ENCODE data around the gene DCHS2.
"Not testable (repeated sequence)": the region's sequence is repeated elsewhere in the genome, so short reads cannot be mapped to it uniquely, and the experiment has no call there.

Gene DCHS2

GRCh38 chr4:154231806-154232478 is 259.7 kb downstream of the DCHS2 start:
- DNase-seq (ENCODE audit: low read depth, low spot score): no peak
- Histone ChIP-seq H3K36me3 (ENCODE audit: insufficient read depth, insufficient read length, low read length) (no peaks in the 10 kb centered on the region), H3K9me3 (ENCODE audit: insufficient read depth, low read length) (no peaks in the 10 kb centered on the region), H3K4me3 (ENCODE audit: insufficient read length, low read depth) (no peak overlapping the region), H3K4me1 (ENCODE audit: insufficient read depth, insufficient read length) (no peaks in the 10 kb centered on the region), H3K9ac (ENCODE audit: insufficient read length, low read depth) (no peak overlapping the region), H3K27me3 (ENCODE audit: insufficient read depth, insufficient read length) (no peaks in the 10 kb centered on the region)
- TF ChIP-seq SUZ12 (IDR thresholded peaks at IDR 0.05; ENCODE audit: extremely low read depth, insufficient read depth, insufficient read length): no peak
- TF ChIP-seq ZNF274 (IDR thresholded peaks at IDR 0.05; ENCODE audit: low read depth, low read length): no peak
- TF ChIP-seq YY1 (IDR thresholded peaks at IDR 0.05; ENCODE audit: insufficient read depth, insufficient read length): no peak

GRCh38 chr4:154230723-154231122 is 260.9 kb downstream of the DCHS2 start:
- Histone ChIP-seq H3K27me3 (ENCODE audit: insufficient read depth, insufficient read length) (no peaks in the 10 kb centered on the region), H3K9ac (ENCODE audit: insufficient read length, low read depth) (no peak overlapping the region), H3K36me3 (ENCODE audit: insufficient read depth, insufficient read length, low read length) (no peaks in the 10 kb centered on the region), H3K4me1 (ENCODE audit: insufficient read depth, insufficient read length) (no peaks in the 10 kb centered on the region), H3K4me3 (ENCODE audit: insufficient read length, low read depth) (no peak overlapping the region), H3K9me3 (ENCODE audit: insufficient read depth, low read length) (no peaks in the 10 kb centered on the region)
- DNase-seq (ENCODE audit: low read depth, low spot score): no peak
- TF ChIP-seq YY1 (IDR thresholded peaks at IDR 0.05; ENCODE audit: insufficient read depth, insufficient read length) (no peak), SUZ12 (IDR thresholded peaks at IDR 0.05; ENCODE audit: extremely low read depth, insufficient read depth, insufficient read length) (no peak), ZNF274 (IDR thresholded peaks at IDR 0.05; ENCODE audit: low read depth, low read length) (no peak)

DNA sequence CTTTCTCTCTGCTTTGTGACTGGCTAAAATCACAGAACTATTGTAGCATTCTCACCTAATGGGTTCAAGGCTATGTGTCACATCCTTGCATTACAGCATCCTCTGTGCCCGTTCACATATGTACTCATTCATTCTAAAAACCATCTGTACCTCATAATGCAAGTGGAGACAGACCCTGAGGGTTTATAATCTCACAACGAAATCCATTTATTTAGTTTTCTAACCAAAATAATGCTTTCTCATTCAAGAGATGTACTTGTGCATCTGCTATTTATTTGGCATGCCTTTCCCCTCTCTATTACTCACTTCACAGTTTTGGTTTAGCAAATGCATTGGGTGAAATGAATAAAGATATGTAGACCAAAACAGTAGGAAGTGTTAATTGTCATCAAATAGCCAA is 261.5 kb downstream of the DCHS2 start:
- Histone ChIP-seq H3K36me3 (ENCODE audit: insufficient read depth, insufficient read length, low read length) (no peaks in the 10 kb centered on the region), H3K9me3 (ENCODE audit: insufficient read depth, low read length) (no peaks in the 10 kb centered on the region), H3K4me1 (ENCODE audit: insufficient read depth, insufficient read length) (no peaks in the 10 kb centered on the region), H3K4me3 (ENCODE audit: insufficient read length, low read depth) (no peak overlapping the region), H3K27me3 (ENCODE audit: insufficient read depth, insufficient read length) (no peaks in the 10 kb centered on the region), H3K9ac (ENCODE audit: insufficient read length, low read depth) (no peak overlapping the region)
- no peak for TF ChIP-seq SUZ12 (IDR thresholded peaks at IDR 0.05; ENCODE audit: extremely low read depth, insufficient read depth, insufficient read length)
- TF ChIP-seq YY1 (IDR thresholded peaks at IDR 0.05; ENCODE audit: insufficient read depth, insufficient read length): no peak
- TF ChIP-seq ZNF274 (IDR thresholded peaks at IDR 0.05; ENCODE audit: low read depth, low read length): no peak
- no peak for DNase-seq (ENCODE audit: low read depth, low spot score)

DNA sequence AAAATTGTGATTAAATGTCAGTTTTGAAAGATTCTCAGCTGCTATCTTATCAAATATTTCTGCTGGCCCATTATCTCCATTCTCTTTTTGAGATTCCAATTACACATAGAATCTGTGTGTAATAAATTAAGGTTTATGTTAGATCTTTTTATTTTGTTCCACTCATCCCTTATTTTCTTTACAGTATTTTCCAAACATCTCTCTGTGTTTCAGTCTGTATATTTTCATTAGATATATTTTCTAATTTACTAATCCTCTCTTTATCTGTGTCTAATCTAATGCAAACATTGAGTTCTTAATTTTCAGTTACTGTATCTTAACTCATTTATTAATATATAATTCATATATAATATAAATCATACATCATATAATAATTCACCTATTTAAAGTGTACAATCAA is 268.7 kb downstream of the DCHS2 start:
- Histone ChIP-seq H3K9ac (ENCODE audit: insufficient read length, low read depth) (no peak overlapping the region), H3K36me3 (ENCODE audit: insufficient read depth, insufficient read length, low read length) (no peaks in the 10 kb centered on the region), H3K4me3 (ENCODE audit: insufficient read length, low read depth) (no peak overlapping the region), H3K9me3 (ENCODE audit: insufficient read depth, low read length) (no peaks in the 10 kb centered on the region), H3K4me1 (ENCODE audit: insufficient read depth, insufficient read length) (no peaks in the 10 kb centered on the region), H3K27me3 (ENCODE audit: insufficient read depth, insufficient read length) (no peaks in the 10 kb centered on the region)
- no peak for DNase-seq (ENCODE audit: low read depth, low spot score)
- TF ChIP-seq YY1 (IDR thresholded peaks at IDR 0.05; ENCODE audit: insufficient read depth, insufficient read length) (no peak), SUZ12 (IDR thresholded peaks at IDR 0.05; ENCODE audit: extremely low read depth, insufficient read depth, insufficient read length) (no peak), ZNF274 (IDR thresholded peaks at IDR 0.05; ENCODE audit: low read depth, low read length) (no peak)

- TF ChIP-seq SUZ12 (IDR thresholded peaks at IDR 0.05; ENCODE audit: extremely low read depth, insufficient read depth, insufficient read length) (no peak), YY1 (IDR thresholded peaks at IDR 0.05; ENCODE audit: insufficient read depth, insufficient read length) (no peak), ZNF274 (IDR thresholded peaks at IDR 0.05; ENCODE audit: low read depth, low read length) (no peak)
- DNase-seq (ENCODE audit: low read depth, low spot score): no peak
- Histone ChIP-seq H3K4me1 (ENCODE audit: insufficient read depth, insufficient read length) (no peaks in the 10 kb centered on the region), H3K36me3 (ENCODE audit: insufficient read depth, insufficient read length, low read length) (no peaks in the 10 kb centered on the region), H3K27me3 (ENCODE audit: insufficient read depth, insufficient read length) (no peaks in the 10 kb centered on the region), H3K9ac (ENCODE audit: insufficient read length, low read depth) (no peak overlapping the region), H3K9me3 (ENCODE audit: insufficient read depth, low read length) (no peaks in the 10 kb centered on the region), H3K4me3 (ENCODE audit: insufficient read length, low read depth) (no peak overlapping the region)
These were observed 273.5 kb downstream of the DCHS2 start for GRCh38 chr4:154218051-154218450.

- not testable (repeated sequence) for DNase-seq (ENCODE audit: low read depth, low spot score); H3K4me3 ChIP-seq (ENCODE audit: insufficient read length, low read depth); H3K36me3 ChIP-seq (ENCODE audit: insufficient read depth, insufficient read length, low read length); H3K9me3 ChIP-seq (ENCODE audit: insufficient read depth, low read length); H3K27me3 ChIP-seq (ENCODE audit: insufficient read depth, insufficient read length); H3K4me1 ChIP-seq (ENCODE audit: insufficient read depth, insufficient read length); H3K9ac ChIP-seq (ENCODE audit: insufficient read length, low read depth)
These were observed 274.2 kb downstream of the DCHS2 start for GRCh38 chr4:154217384-154217783.

DNA sequence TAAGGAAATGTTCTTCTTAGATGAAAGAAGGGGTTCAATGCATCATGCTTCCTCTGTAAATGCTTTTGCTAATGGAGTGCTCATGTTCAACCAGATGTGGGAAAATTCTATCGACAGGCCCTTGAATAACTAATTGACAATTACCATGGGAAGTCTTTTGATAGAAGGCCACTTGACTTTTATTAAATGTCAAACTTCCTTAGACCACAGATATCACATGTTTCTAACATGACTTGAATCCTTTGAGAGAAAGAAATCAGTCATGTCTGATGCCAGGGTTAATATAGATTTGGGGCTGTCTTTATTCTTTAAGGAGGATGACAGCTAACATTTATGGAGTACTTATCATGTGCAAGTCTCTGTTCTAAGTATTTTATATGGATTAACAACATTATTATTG is 280.1 kb downstream of the DCHS2 start:
- no peak for TF ChIP-seq YY1 (IDR thresholded peaks at IDR 0.05; ENCODE audit: insufficient read depth, insufficient read length)
- no peak for TF ChIP-seq SUZ12 (IDR thresholded peaks at IDR 0.05; ENCODE audit: extremely low read depth, insufficient read depth, insufficient read length)
- no peak for TF ChIP-seq ZNF274 (IDR thresholded peaks at IDR 0.05; ENCODE audit: low read depth, low read length)
- H3K4me1 ChIP-seq (ENCODE audit: insufficient read depth, insufficient read length): no peaks in the 10 kb centered on the region
- H3K27me3 ChIP-seq (ENCODE audit: insufficient read depth, insufficient read length): no peaks in the 10 kb centered on the region
- no peaks in the 10 kb centered on the region for H3K36me3 ChIP-seq (ENCODE audit: insufficient read depth, insufficient read length, low read length)
- no peak overlapping the region for H3K9ac ChIP-seq (ENCODE audit: insufficient read length, low read depth)
- DNase-seq (ENCODE audit: low read depth, low spot score): no peak
- no peaks in the 10 kb centered on the region for H3K9me3 ChIP-seq (ENCODE audit: insufficient read depth, low read length)
- H3K4me3 ChIP-seq (ENCODE audit: insufficient read length, low read depth): no peak overlapping the region

All from NT2/D1 (cell line).